Vagina (tissue), 1 donor: ENCODE results near the gene WNT16. TPM values are rescaled to one million over a fixed set of nuclear protein-coding genes. Genes with fewer than 3 reads are reported as not detected.

ENCODE experiments used
- total RNA-seq: library from RNA; depleted of rRNA; stranded (reverse); fragments of >200 nt; gene quantifications from one replicate; pipeline ENCODE4 v1.2.3, GENCODE V29; 2016

WNT16 gene
- total RNA-seq, 1 donor from 2014 or later, result 7.4 TPM

Other genes with a start within 250 kb of the WNT16 start
- gene FAM3C, start 67.3 kb downstream of the WNT16 start, total RNA-seq, result 36.1 TPM